Hair follicular keratinocyte (primary cell): ENCODE data around the gene HNRNPA2B1. TPM values are rescaled to one million over a fixed set of nuclear protein-coding genes. Genes with fewer than 3 reads are reported as not detected.

Source experiments
- total RNA-seq: library from RNA; depleted of rRNA; stranded (reverse); fragments of >200 nt; gene quantifications from 2 replicates; pipeline ENCODE4 v1.2.3, GENCODE V29; 2015

The HNRNPA2B1 gene
- 117 and 259 TPM in 2 replicates for total RNA-seq

GRCh38 chr7:26200444-26201246 lies at the start of gene HNRNPA2B1:
TSS of gene HNRNPA2B1 (minus strand) at chr7:26200746. CDS start at chr7:26200577, 169 bp downstream.

GRCh38 chr7:26201247-26202018 lies 887 bp upstream of the HNRNPA2B1 start, which contains the start of gene CBX3:
TSS of gene CBX3 (plus strand) at chr7:26201745. CDS start at chr7:26202999, 1,254 bp downstream.

GRCh38 chr7:26151953-26152781 lies 48.4 kb downstream of the HNRNPA2B1 start, which contains the start of gene NFE2L3:
TSS of gene NFE2L3 (plus strand) at chr7:26152198. CDS start at chr7:26152499, 301 bp downstream.

Other genes starting within 250 kb of the HNRNPA2B1 start
- gene NFE2L3, start 48.5 kb downstream of the HNRNPA2B1 start, total RNA-seq, result 7.6 and 8.0 TPM in 2 replicates
- 96.3 and 131 TPM in 2 replicates for gene CBX3, start 999 bp upstream of the HNRNPA2B1 start, total RNA-seq
- gene SNX10, start 91.1 kb upstream of the HNRNPA2B1 start, total RNA-seq, result 4.2 and 5.7 TPM in 2 replicates